H9 (cell line): ENCODE measurements around the gene ARHGEF6. TPM values are rescaled to one million over a fixed set of nuclear protein-coding genes. Genes with fewer than 3 reads are reported as not detected.
A peak's percentile ranks its signal among the peaks of the same experiment; 100 is the strongest.

Experiments
- DNase-seq: peaks from one replicate; pipeline ENCODE4 v3.0.0-alpha.2; 2017
- H2AFZ ChIP-seq: one replicate; pipeline ENCODE4 v1.6.1; 2013; ENCODE audit warnings: mild to moderate bottlenecking, low read length, control low read depth, moderate library complexity
- H2AK5ac ChIP-seq: 2 replicates; pipeline ENCODE4 v1.6.1; 2013; ENCODE audit warnings: low read length, control low read depth, mixed read lengths; ENCODE audit not compliant: insufficient read length
- H2BK120ac ChIP-seq: one replicate; pipeline ENCODE4 v1.6.1; 2013; ENCODE audit warnings: low read depth, mild to moderate bottlenecking, low read length, control low read depth, inconsistent platforms; ENCODE audit not compliant: poor library complexity, severe bottlenecking
- H2BK12ac ChIP-seq: 2 replicates; pipeline ENCODE4 v1.6.1; 2013; ENCODE audit warnings: low read length, control low read depth, mixed read lengths, low read depth; ENCODE audit not compliant: insufficient read length
- H2BK15ac ChIP-seq: 2 replicates; pipeline ENCODE4 v1.6.1; 2013; ENCODE audit warnings: low read depth, low read length, control low read depth
- H2BK20ac ChIP-seq: one replicate; pipeline ENCODE4 v1.6.1; 2013; ENCODE audit warnings: low read depth, mild to moderate bottlenecking, low read length, control low read depth, inconsistent platforms; ENCODE audit not compliant: poor library complexity, severe bottlenecking
- H2BK5ac ChIP-seq: 2 replicates; pipeline ENCODE4 v1.6.1; 2013; ENCODE audit warnings: low read length, control low read depth, mixed read lengths; ENCODE audit not compliant: insufficient read length
- H3K14ac ChIP-seq: 2 replicates; pipeline ENCODE4 v1.6.1; 2013; ENCODE audit warnings: low read length, control low read depth; ENCODE audit not compliant: insufficient read depth
- H3K18ac ChIP-seq: 2 replicates; pipeline ENCODE4 v1.6.1; 2013; ENCODE audit warnings: low read depth, mild to moderate bottlenecking, mixed read lengths, low read length, control low read depth; ENCODE audit not compliant: insufficient read length
- H3K23ac ChIP-seq: 2 replicates; pipeline ENCODE4 v1.6.1; 2013; ENCODE audit warnings: low read length, control low read depth, mixed read lengths, low read depth; ENCODE audit not compliant: insufficient read length
- H3K23me2 ChIP-seq: 2 replicates; pipeline ENCODE4 v1.6.1; 2013; ENCODE audit warnings: low read depth, mild to moderate bottlenecking, mixed read lengths, low read length, control low read depth; ENCODE audit not compliant: insufficient read length, poor library complexity, severe bottlenecking
- H3K27ac ChIP-seq: 2 replicates; pipeline ENCODE4 v1.5.1; 2013; ENCODE audit warnings: low read length, control low read depth, mixed read lengths, low read depth; ENCODE audit not compliant: insufficient read length
- H3K27me3 ChIP-seq: 2 replicates; pipeline ENCODE4 v1.6.1; 2013; ENCODE audit warnings: low read length, control low read depth, inconsistent platforms; ENCODE audit not compliant: insufficient read depth
- H3K4ac ChIP-seq: 2 replicates; pipeline ENCODE4 v1.6.1; 2013; ENCODE audit warnings: low read depth, mild to moderate bottlenecking, control low read depth, inconsistent platforms, low read length, moderate library complexity
- H3K4me1 ChIP-seq: 2 replicates; pipeline ENCODE4 v1.6.1; 2013; ENCODE audit warnings: low read length, control low read depth, inconsistent platforms; ENCODE audit not compliant: insufficient read depth
- H3K4me2 ChIP-seq: 2 replicates; pipeline ENCODE4 v1.6.1; 2013; ENCODE audit warnings: low read length, control low read depth, mixed read lengths; ENCODE audit not compliant: insufficient read length, insufficient read depth
- H3K56ac ChIP-seq: 2 replicates; pipeline ENCODE4 v1.6.1; 2013; ENCODE audit warnings: low read depth, mild to moderate bottlenecking, mixed read lengths, low read length, control low read depth; ENCODE audit not compliant: insufficient read length
- H3K79me1 ChIP-seq: 2 replicates; pipeline ENCODE4 v1.6.1; 2013; ENCODE audit warnings: low read depth, mild to moderate bottlenecking, moderate library complexity, low read length, control low read depth, inconsistent platforms; ENCODE audit not compliant: insufficient read depth, poor library complexity, severe bottlenecking
- H3K79me2 ChIP-seq: 2 replicates; pipeline ENCODE4 v1.6.1; 2013; ENCODE audit warnings: low read length, control low read depth, inconsistent platforms; ENCODE audit not compliant: insufficient read depth
- H3K9ac ChIP-seq: 2 replicates; pipeline ENCODE4 v1.6.1; 2013; ENCODE audit warnings: low read length, control low read depth, mixed read lengths; ENCODE audit not compliant: insufficient read length; ENCODE audit errors: extremely low read depth
- H3K9me3 ChIP-seq: one replicate; pipeline ENCODE4 v1.6.1; 2013; ENCODE audit warnings: low read depth, low read length, inconsistent platforms; ENCODE audit not compliant: control insufficient read depth
- H3T11ph ChIP-seq: one replicate; pipeline ENCODE4 v1.6.1; 2013; ENCODE audit warnings: mild to moderate bottlenecking, low read length, control low read depth, inconsistent platforms
- H4K20me1 ChIP-seq: one replicate; pipeline ENCODE4 v1.6.1; 2013; ENCODE audit not compliant: control insufficient read depth, insufficient read length, insufficient read depth
- H4K5ac ChIP-seq: 2 replicates; pipeline ENCODE4 v1.6.1; 2013; ENCODE audit warnings: low read depth, mild to moderate bottlenecking, mixed read lengths, low read length, control low read depth; ENCODE audit not compliant: insufficient read length
- H4K8ac ChIP-seq: replicated peaks from 2 replicates; pipeline ENCODE4 v1.6.1; 2013; ENCODE audit warnings: low read length, control low read depth, mixed read lengths, low read depth; ENCODE audit not compliant: insufficient read length
- H4K91ac ChIP-seq: 2 replicates; pipeline ENCODE4 v1.6.1; 2013; ENCODE audit warnings: low read depth, mild to moderate bottlenecking, moderate library complexity, mixed read lengths, low read length, control low read depth; ENCODE audit not compliant: insufficient read length
- H3K27ac Mint-ChIP-seq, 3 experiments: 2 replicates in 2 of 3; 3 replicates in 1 of 3; pipeline ENCODE4 v1.8.0; 2020 to 2021; ENCODE audit warnings: mixed read lengths in 3 of 3, mild to moderate bottlenecking in 1 of 3, moderate library complexity in 1 of 3
- H3K27me3 Mint-ChIP-seq: 2 replicates; pipeline ENCODE4 v1.8.0; 2021; ENCODE audit warnings: low read depth, mild to moderate bottlenecking, moderate library complexity, mixed read lengths
- H3K36me3 Mint-ChIP-seq, 3 experiments: 2 replicates in 2 of 3; 3 replicates in 1 of 3; pipeline ENCODE4 v1.8.0; 2020 to 2021; ENCODE audit warnings: low read depth in 3 of 3, mixed read lengths in 3 of 3; ENCODE audit not compliant: insufficient read depth in 1 of 3
- H3K4me1 Mint-ChIP-seq, 2 experiments: 2 replicates each; pipeline ENCODE4 v1.8.0; 2020; ENCODE audit warnings: mixed read lengths in 2 of 2
- H3K4me3 Mint-ChIP-seq, 2 experiments: 2 replicates in 1 of 2; 3 replicates in 1 of 2; pipeline ENCODE4 v1.8.0; 2020 to 2021; ENCODE audit warnings: mild to moderate bottlenecking in 2 of 2, mixed read lengths in 2 of 2, moderate library complexity in 1 of 2
- H3K9me3 Mint-ChIP-seq, 2 experiments: 2 replicates in 1 of 2; 3 replicates in 1 of 2; pipeline ENCODE4 v1.8.0; 2020; ENCODE audit warnings: mild to moderate bottlenecking in 2 of 2, mixed read lengths in 2 of 2, moderate library complexity in 1 of 2
- CTCF ChIP-seq: fragments of 200-600 bp; sonication (generic); conservative IDR thresholded peaks from 3 replicates; pipeline ENCODE4 v1.8.0; 2021; ENCODE audit warnings: antibody characterized with exemption, mild to moderate bottlenecking
- WGBS: extraction: QIAGEN DNeasy Blood & Tissue Kit; methylation state at CpG from one replicate; pipeline ENCODE4 v1.1.7; 2013; ENCODE audit warnings: missing lambda C conversion rate, low lambda C conversion rate, mixed read lengths; ENCODE audit not compliant: insufficient read length; ENCODE audit errors: extremely low coverage; 5-methylcytosine and 5-hydroxymethylcytosine counted together
- total RNA-seq: library from RNA; stranded (reverse); gene quantifications from 2 replicates; pipeline ENCODE4 v1.2.1, GENCODE V29; 2021

The ARHGEF6 gene
- total RNA-seq, 1 experiment from 2014 or later, result 3.6 TPM

- Histone ChIP-seq H3K27ac (no peak overlapping the region), H3K14ac (no peak overlapping the region), H4K91ac (no peak overlapping the region), H2BK20ac (no peak overlapping the region), H2AFZ (no peak overlapping the region), H3K79me2 (no peaks in the 10 kb centered on the region), H3K4me2 (no peak overlapping the region), H2BK15ac (no peak overlapping the region), H3K4me1 (no peaks in the 10 kb centered on the region), H2BK5ac (no peak overlapping the region), H3K4ac (no peak overlapping the region), H4K5ac (no peak overlapping the region), H4K8ac (no peak overlapping the region), H3K79me1 (no peaks in the 10 kb centered on the region), H3K27me3 (no peaks in the 10 kb centered on the region), H2BK120ac (no peak overlapping the region), H2AK5ac (no peak overlapping the region), H3K18ac (no peak overlapping the region), H4K20me1 (no peaks in the 10 kb centered on the region), H3K9me3 (peaks cover 8% of the 10 kb centered on the region), H3T11ph (no peak overlapping the region), H3K23ac (no peak overlapping the region), H3K56ac (no peak overlapping the region), H3K9ac (no peak overlapping the region), H3K23me2 (no peaks in the 10 kb centered on the region), H2BK12ac (no peak overlapping the region)
- no peak for DNase-seq
- Mint-ChIP-seq H3K4me3 (no peak overlapping the region), H3K9me3 (peaks cover 67 to 73% of the 10 kb centered on the region in 2 experiments), H3K4me1 (peaks cover 13 to 24% of the 10 kb centered on the region in 2 experiments), H3K27ac (peak overlapping the region in 1 of 3 experiments; percentile 40; a peak in 2 of 7 replicates), H3K27me3 (no peaks in the 10 kb centered on the region), H3K36me3 (peaks cover 10 to 23% (median 10%) of the 10 kb centered on the region in 3 experiments; a peak in 6 of 7 replicates)
- WGBS, result no CpG with 5 or more reads among the region's 1 CpG
- no peak for TF ChIP-seq CTCF
These were observed 13.3 kb upstream of the ARHGEF6 start for GRCh38 chrX:136794080-136794479.
